Heart left ventricle (tissue), 16 donors: ENCODE results near the gene AEBP2. TPM values are rescaled to one million over a fixed set of nuclear protein-coding genes. Genes with fewer than 3 reads are reported as not detected.

ENCODE experiments used
- ATAC-seq, 4 donors: fragments of 200-7000 bp; cut with Tn5 transposase; one replicate each; pipeline ENCODE4 v1.9.1; 2020 to 2022; ENCODE audit warnings: moderate library complexity in 4 of 4, mild to moderate bottlenecking in 3 of 4, moderate number of reproducible peaks in 1 of 4
- DNase-seq, 5 donors: peaks; one replicate each; pipeline ENCODE4 v3.0.0-alpha.2; 2020
- H3K27ac ChIP-seq, 12 donors: fragments of 200-600 bp; sonication (generic) in 4 of 12; one replicate each; pipeline versions ENCODE4 v1.5.0 to v1.8.0; 2016 to 2022; ENCODE audit warnings: mild to moderate bottlenecking in 2 of 12
- H3K27me3 ChIP-seq, 9 donors: fragments of 200-600 bp; sonication (generic) in 2 of 9; one replicate each; pipeline versions ENCODE4 v1.5.1 to v1.8.0; 2016 to 2022; ENCODE audit warnings: mild to moderate bottlenecking in 3 of 9
- H3K36me3 ChIP-seq, 9 donors: fragments of 200-600 bp; sonication (generic) in 2 of 9; one replicate each; pipeline versions ENCODE4 v1.5.0 to v1.8.0; 2018 to 2022; ENCODE audit warnings: mild to moderate bottlenecking in 2 of 9
- H3K4me1 ChIP-seq, 12 donors: fragments of 200-600 bp; sonication (generic) in 4 of 12; one replicate each; pipeline versions ENCODE4 v1.5.0 to v1.8.0; 2016 to 2022; ENCODE audit warnings: mild to moderate bottlenecking in 3 of 12
- H3K4me3 ChIP-seq, 12 donors: fragments of 200-600 bp; sonication (generic) in 4 of 12; one replicate each; pipeline versions ENCODE4 v1.5.0 to v1.8.0; 2017 to 2022; ENCODE audit warnings: mild to moderate bottlenecking in 9 of 12, moderate library complexity in 4 of 12
- H3K9me3 ChIP-seq, 12 donors: fragments of 200-600 bp; sonication (generic) in 4 of 12; one replicate each; pipeline versions ENCODE4 v1.5.0 to v1.8.0; 2016 to 2022; ENCODE audit warnings: mild to moderate bottlenecking in 1 of 12
- CTCF ChIP-seq, 12 donors: fragments of 200-600 bp; sonication (generic) in 4 of 12; IDR thresholded peaks; one replicate each; pipeline versions ENCODE4 v1.5.0 to v1.8.0; 2018 to 2022; ENCODE audit warnings: antibody characterized with exemption in 12 of 12, mild to moderate bottlenecking in 5 of 12
- POLR2A ChIP-seq, 2 donors: fragments of 450-650 bp; IDR thresholded peaks; one replicate each; pipeline ENCODE4 v1.6.1; 2017; ENCODE audit warnings: antibody characterized with exemption in 2 of 2, mild to moderate bottlenecking in 2 of 2, moderate library complexity in 2 of 2
- WGBS, 4 donors: extraction: QIAGEN DNeasy Blood & Tissue Kit in 2 of 4; methylation state at CpG; one replicate each; pipeline versions ENCODE4 v1.1.5 to v1.1.7; 2013 to 2018; 5-methylcytosine and 5-hydroxymethylcytosine counted together
- intact Hi-C, 10 donors: fragments of 100-400 bp; cut with DNase I; formaldehyde crosslinking; loops; one replicate each; pipeline versions ENCODE4 v1.11.1 to v1.14.2; 2022
- polyA plus RNA-seq, 2 donors: library from polyadenylated mRNA; stranded (reverse); fragments of 200-250 nt; gene quantifications; one replicate each; pipeline ENCODE4 v1.2.3, GENCODE V29; 2013
- total RNA-seq, 9 donors: library from RNA; depleted of rRNA in 2 of 9; stranded (reverse); fragments of >200 nt in 2 of 9; fragmentation: NEBNext Ultra II Directional in 3 of 9; extraction: Animal tissue kit (Norgen Biotek cat#: 25700) in 3 of 9; gene quantifications; one replicate each; pipeline versions ENCODE4 v1.1.0 to v1.2.4, GENCODE V29; 2016 to 2023
- donor health status: ischemic (EF 13 %, LVEDD 7.1; RV severe dilation, severe dysfunction).
- donor health status: healthy with polysubstance abuse.
- donor health status: DM: no; HTN: yes; CAD: no.
- donor health status: DM: no; HTN: no; CAD: no.
- donor health status: ischemic (EF 25% LVEDD 6.9; RV normal size, moderate dysfunction).
- donor health status: ischemic (EF 25% LVEDD 5.7; RV mildly dilated, moderate dysfunction).
- donor health status: healthy.
- donor health status: DM: yes; HTN: yes; CAD: no.
- donor health status: ischemic (EF 35%, LVEDD 5.7; RV mildly dilated, moderate dysfunction).
- donor health status: nonischemic (EF 11% LVEDD 7.7; RV severe dilation, severe dysfunction).
- donor health status: DM: yes; HTN: yes; CAD: no.
- donor health status: PGD.
- donor health status: ischemic (EF 29% LVEDD 5.4; RV normal size, mild dysfunction).
- donor health status: nonischemic (EF 23%, LVEDD 6.1; RV moderate dilation, normal function).

Gene AEBP2
- total and polyA plus RNA-seq, 11 donors, result 7.6 to 36.5 (median 22.1) TPM

- no peak overlapping the region for H3K4me3 ChIP-seq
- no peaks in the 10 kb centered on the region for H3K36me3 ChIP-seq
- DNase-seq, result peak; percentile 14 to 72 (median 58)
- H3K9me3 ChIP-seq, result no peaks in the 10 kb centered on the region
- peaks cover 0 to 8% (median 0%) of the 10 kb centered on the region in 12 donors for H3K4me1 ChIP-seq
- no peaks in the 10 kb centered on the region for H3K27me3 ChIP-seq
- ATAC-seq, result peak; percentile 71 to 88 (median 84)
- intact Hi-C loops, result no loop called here
- 49 to 74% (median 56%) methylated on average over 4 of the region's 4 CpGs for WGBS, 4 donors
- H3K27ac ChIP-seq, result no peak overlapping the region
- TF ChIP-seq POLR2A (IDR thresholded peaks at IDR 0.05) (no peak), CTCF (IDR thresholded peaks at IDR 0.05) (no peak)
Measured at GRCh38 chr12:19402743-19403431, 36.4 kb upstream of the AEBP2 start.

DNA sequence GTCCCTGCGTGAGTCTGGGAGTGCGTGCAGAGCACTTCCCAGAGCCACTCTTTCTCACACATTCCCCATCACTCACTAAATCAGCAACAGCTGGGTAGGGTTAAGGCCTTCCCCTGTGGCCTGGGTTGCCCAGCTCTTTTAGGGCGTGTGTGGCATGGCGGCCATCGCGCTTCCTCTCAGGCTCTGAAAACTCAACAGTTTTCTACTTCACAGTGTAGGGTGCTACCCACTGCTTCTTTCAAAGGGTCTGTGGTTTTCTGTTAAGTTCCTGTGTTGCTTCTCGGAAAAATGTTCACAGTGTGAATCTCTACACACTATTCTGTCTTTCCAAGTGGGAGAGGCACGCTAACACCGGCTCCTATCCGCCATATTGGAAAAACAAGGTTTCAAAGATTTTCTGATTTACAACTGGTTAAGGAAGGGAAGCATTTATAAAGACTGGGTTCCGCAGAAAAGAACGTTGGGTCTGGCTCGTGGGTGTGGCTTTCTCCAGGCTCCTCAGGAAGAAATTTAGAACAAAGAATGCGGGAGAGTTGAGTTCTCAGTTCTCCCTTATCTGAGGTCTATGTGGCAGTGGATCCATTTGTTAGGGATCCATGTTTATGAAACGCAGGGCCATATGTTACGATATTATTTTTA, 34.9 kb upstream of the AEBP2 start:
- H3K4me3 ChIP-seq, result no peak overlapping the region
- DNase-seq, result no peak
- peaks cover 0 to 11% (median 5%) of the 10 kb centered on the region in 12 donors for H3K4me1 ChIP-seq
- H3K27ac ChIP-seq, result no peak overlapping the region
- ATAC-seq, result no peak
- WGBS, 4 donors, result 92 to 96% (median 94%) methylated on average over 16 of the region's 16 CpGs
- no peak for TF ChIP-seq POLR2A (IDR thresholded peaks at IDR 0.05)
- no peak for TF ChIP-seq CTCF (IDR thresholded peaks at IDR 0.05)
- intact Hi-C loops, result no loop called here
- H3K9me3 ChIP-seq, result no peaks in the 10 kb centered on the region
- no peaks in the 10 kb centered on the region for H3K27me3 ChIP-seq
- H3K36me3 ChIP-seq, result no peaks in the 10 kb centered on the region

GRCh38 chr12:19409376-19409775, 29.9 kb upstream of the AEBP2 start:
- no peaks in the 10 kb centered on the region for H3K36me3 ChIP-seq
- H3K4me3 ChIP-seq, result no peak overlapping the region
- peaks cover 0 to 43% (median 17%) of the 10 kb centered on the region in 12 donors for H3K4me1 ChIP-seq
- 13 to 39% (median 30%) methylated on average over 3 of the region's 3 CpGs for WGBS, 4 donors
- intact Hi-C loops, result no loop called here
- TF ChIP-seq CTCF (IDR thresholded peaks at IDR 0.05) (no peak), POLR2A (IDR thresholded peaks at IDR 0.05) (no peak)
- DNase-seq (no peak), ATAC-seq (no peak)
- H3K9me3 ChIP-seq, result no peaks in the 10 kb centered on the region
- no peaks in the 10 kb centered on the region for H3K27me3 ChIP-seq
- peak overlapping the region in 6 of 12 donors; percentile 5 to 67 (median 56) for H3K27ac ChIP-seq

DNA sequence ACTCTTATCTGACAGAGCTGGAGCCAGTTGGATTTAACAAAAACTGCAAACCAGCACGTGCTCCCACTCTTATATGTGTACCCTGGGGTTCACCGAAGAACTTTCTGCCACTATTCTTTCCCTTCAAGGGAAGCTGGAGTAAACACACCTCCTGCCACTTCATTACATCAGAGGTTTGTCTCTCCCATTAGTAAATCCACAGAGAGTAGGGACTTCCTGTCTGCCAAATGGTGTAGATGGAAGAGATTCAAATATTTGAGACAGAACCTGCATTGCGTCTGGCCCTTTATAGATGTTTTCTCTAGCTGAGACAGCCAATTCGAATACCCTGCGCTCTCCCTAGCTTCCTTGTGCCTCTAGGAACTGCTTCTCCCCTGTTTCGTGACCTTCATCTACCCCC, 29.1 kb upstream of the AEBP2 start:
- TF ChIP-seq CTCF (IDR thresholded peaks at IDR 0.05) (no peak), POLR2A (IDR thresholded peaks at IDR 0.05) (no peak)
- H3K27ac ChIP-seq, result peak overlapping the region in 9 of 12 donors; percentile 11 to 67 (median 50)
- DNase-seq (no peak), ATAC-seq (peak in 3 of 4 donors; percentile 48 to 82 (median 77))
- no peaks in the 10 kb centered on the region for H3K27me3 ChIP-seq
- H3K9me3 ChIP-seq, result no peaks in the 10 kb centered on the region
- intact Hi-C loops, result no loop called here
- H3K36me3 ChIP-seq, result no peaks in the 10 kb centered on the region
- H3K4me3 ChIP-seq, result no peak overlapping the region
- H3K4me1 ChIP-seq, result peaks cover 0 to 43% (median 17%) of the 10 kb centered on the region in 12 donors
- WGBS, 4 donors, result 38 to 50% (median 41%) methylated on average over 6 of the region's 6 CpGs
